OCI-LY7 (cell line): ENCODE data around the gene RBPMS2. TPM values are rescaled to one million over a fixed set of nuclear protein-coding genes. Genes with fewer than 3 reads are reported as not detected.
"Not testable (repeated sequence)": the region's sequence is repeated elsewhere in the genome, so short reads cannot be mapped to it uniquely, and the experiment has no call there.

Source experiments
- BruUV-seq: library from RNA; stranded (reverse); fragments of 400-500 nt; replicated peaks from 2 replicates; lab custom pipeline; 2021; lab: Mats Ljungman, UMichigan
- CTCF ChIA-PET: fragments of 300-600 bp; sonication (Branson Sonifier 250); formaldehyde crosslinking; loops from one replicate; lab custom pipeline; 2022; ENCODE audit warnings: antibody characterized with exemption; ENCODE audit not compliant: unreplicated experiment; lab: Charles Lee
- POLR2A ChIA-PET: fragments of 300-600 bp; sonication (Branson Sonifier 250); formaldehyde crosslinking; loops from one replicate; lab custom pipeline; 2022; ENCODE audit warnings: antibody characterized with exemption; lab: Charles Lee
- DNase-seq: peaks from one replicate; pipeline ENCODE4 v3.0.0-alpha.2; 2015; ENCODE audit warnings: low spot score
- H2AFZ ChIP-seq: fragments of 200-600 bp; sonication (generic), shearing (Covaris generic); 2 replicates; pipeline ENCODE4 v1.6.1; 2014; ENCODE audit warnings: mild to moderate bottlenecking, antibody characterized with exemption, low read length, moderate library complexity
- H3K27ac ChIP-seq: fragments of 200-600 bp; sonication (generic); 2 replicates; pipeline ENCODE4 v1.5.1; 2014; ENCODE audit warnings: mixed run types, low read depth, mild to moderate bottlenecking, moderate library complexity, low read length, inconsistent platforms; ENCODE audit not compliant: poor library complexity, severe bottlenecking
- H3K36me3 ChIP-seq: fragments of 200-600 bp; sonication (generic); 2 replicates; pipeline ENCODE4 v1.6.1; 2014; ENCODE audit warnings: mild to moderate bottlenecking, antibody characterized with exemption, low read length, moderate library complexity, mixed read lengths; ENCODE audit not compliant: insufficient read depth
- H3K4me1 ChIP-seq: fragments of 200-600 bp; sonication (generic); 2 replicates; pipeline ENCODE4 v1.5.1; 2014; ENCODE audit warnings: mild to moderate bottlenecking, low read length; ENCODE audit not compliant: insufficient read depth, poor library complexity, severe bottlenecking
- H3K4me2 ChIP-seq: fragments of 200-600 bp; sonication (generic); 2 replicates; pipeline ENCODE4 v1.6.1; 2014; ENCODE audit warnings: mild to moderate bottlenecking, low read length
- H3K4me3 ChIP-seq: fragments of 200-600 bp; sonication (generic); 2 replicates; pipeline ENCODE4 v1.5.1; 2014; ENCODE audit warnings: mild to moderate bottlenecking, low read depth, low read length; ENCODE audit not compliant: poor library complexity, severe bottlenecking
- H3K79me2 ChIP-seq: fragments of 200-600 bp; sonication (generic); 2 replicates; pipeline ENCODE4 v1.6.1; 2016; ENCODE audit warnings: low read depth, mild to moderate bottlenecking, low read length, moderate library complexity, mixed read lengths; ENCODE audit not compliant: insufficient read depth
- H3K9me2 ChIP-seq: fragments of 200-600 bp; sonication (generic); 2 replicates; pipeline ENCODE4 v1.6.1; 2016; ENCODE audit warnings: mild to moderate bottlenecking, low read length, mixed read lengths; ENCODE audit not compliant: insufficient read depth
- H3K9me3 ChIP-seq: fragments of 200-600 bp; sonication (generic); 2 replicates; pipeline ENCODE4 v1.6.1; 2014; ENCODE audit warnings: mild to moderate bottlenecking, mixed run types, low read length, mixed read lengths
- H4K20me1 ChIP-seq: fragments of 200-600 bp; sonication (generic); 2 replicates; pipeline ENCODE4 v1.6.1; 2014; ENCODE audit warnings: mild to moderate bottlenecking, antibody characterized with exemption, low read length, moderate library complexity, mixed read lengths; ENCODE audit not compliant: insufficient read depth
- EZH2phosphoT487 ChIP-seq: fragments of 200-600 bp; sonication (generic); IDR thresholded peaks from 2 replicates; pipeline ENCODE4 v1.6.1; 2018; ENCODE audit warnings: low read depth, borderline replicate concordance, mild to moderate bottlenecking, mixed run types, antibody characterized with exemption, low read length, moderate library complexity, mixed read lengths
- intact Hi-C: fragments of 100-400 bp; cut with micrococcal nuclease; formaldehyde crosslinking; loops from one replicate; pipeline ENCODE4 v1.10.0; 2022; ENCODE audit not compliant: unreplicated experiment
- total RNA-seq, 2 experiments: library from RNA; depleted of rRNA in 1 of 2; stranded (reverse); fragments of >200 nt in 1 of 2; shearing (Covaris generic) in 1 of 2; gene quantifications; 2 replicates each; pipeline ENCODE4 v1.2.3, GENCODE V29; 2014 to 2022
- TF ChIP-seq, protein P1 (sequence below): fragments of 200-600 bp; sonication (generic); conservative IDR thresholded peaks from 2 replicates; pipeline ENCODE4 v1.5.1; 2014; ENCODE audit warnings: mild to moderate bottlenecking, antibody characterized with exemption, low read length, moderate library complexity, mixed read lengths

The RBPMS2 gene
- total RNA-seq, 2 experiments from 2014 or later = not detected

DNA sequence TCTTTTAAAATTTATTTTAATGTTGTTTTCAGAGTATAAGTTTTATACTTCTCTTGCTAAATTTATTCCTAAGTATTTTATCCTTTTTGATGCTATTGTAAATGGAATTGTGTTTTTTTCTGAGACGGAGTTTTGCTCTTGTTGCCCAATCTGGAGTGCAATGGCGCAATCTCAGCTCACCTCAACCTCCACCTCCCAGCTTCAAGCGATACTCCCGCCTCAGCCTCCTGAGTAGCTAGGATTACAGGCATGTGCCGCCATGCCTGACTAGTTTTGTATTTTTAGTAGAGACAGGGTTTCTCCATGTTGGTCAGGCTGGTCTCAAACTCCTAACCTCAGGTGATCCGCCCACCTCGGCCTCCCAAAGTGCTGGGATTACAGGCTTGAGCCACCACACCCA lies 19.9 kb upstream of the RBPMS2 start:
- intact Hi-C loops, DNase-seq, H3K36me3 ChIP-seq, H3K9me3 ChIP-seq, H3K4me2 ChIP-seq, POLR2A ChIA-PET, H3K4me3 ChIP-seq, CTCF ChIA-PET, H3K4me1 ChIP-seq, BruUV-seq, H3K27ac ChIP-seq, H2AFZ ChIP-seq, H3K79me2 ChIP-seq, H3K9me2 ChIP-seq, H4K20me1 ChIP-seq: not testable (repeated sequence)

DNA sequence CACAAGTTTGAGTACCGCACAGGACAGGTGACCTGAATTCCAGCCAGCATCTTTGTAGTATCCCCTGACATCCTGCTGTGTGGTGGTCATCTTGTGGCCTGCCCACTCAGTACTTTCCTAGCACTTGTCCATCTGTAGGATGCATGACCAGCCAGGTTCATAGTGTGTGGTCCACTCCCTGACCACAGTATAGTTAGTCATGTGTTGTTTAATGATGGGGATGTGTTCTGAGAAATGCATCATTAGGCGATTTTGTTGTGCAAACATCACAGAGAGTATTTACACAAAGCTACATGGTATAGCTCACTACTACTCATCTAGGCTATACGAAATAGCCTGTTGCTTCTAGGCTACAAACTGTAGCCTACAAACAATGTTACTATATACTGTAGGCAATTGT lies 16.9 kb upstream of the RBPMS2 start:
- no TSS peak for BruUV-seq
- Histone ChIP-seq H3K79me2 (no peaks in the 10 kb centered on the region), H3K27ac (no peak overlapping the region), H3K4me2 (no peak overlapping the region), H2AFZ (no peak overlapping the region), H3K4me3 (no peak overlapping the region), H3K9me3 (no peaks in the 10 kb centered on the region), H3K36me3 (no peaks in the 10 kb centered on the region), H3K9me2 (no peaks in the 10 kb centered on the region), H3K4me1 (no peaks in the 10 kb centered on the region), H4K20me1 (no peaks in the 10 kb centered on the region)
- intact Hi-C loops = no loop called here
- TF ChIP-seq EZH2phosphoT487 = no peak
- TF ChIP-seq, protein P1, sequence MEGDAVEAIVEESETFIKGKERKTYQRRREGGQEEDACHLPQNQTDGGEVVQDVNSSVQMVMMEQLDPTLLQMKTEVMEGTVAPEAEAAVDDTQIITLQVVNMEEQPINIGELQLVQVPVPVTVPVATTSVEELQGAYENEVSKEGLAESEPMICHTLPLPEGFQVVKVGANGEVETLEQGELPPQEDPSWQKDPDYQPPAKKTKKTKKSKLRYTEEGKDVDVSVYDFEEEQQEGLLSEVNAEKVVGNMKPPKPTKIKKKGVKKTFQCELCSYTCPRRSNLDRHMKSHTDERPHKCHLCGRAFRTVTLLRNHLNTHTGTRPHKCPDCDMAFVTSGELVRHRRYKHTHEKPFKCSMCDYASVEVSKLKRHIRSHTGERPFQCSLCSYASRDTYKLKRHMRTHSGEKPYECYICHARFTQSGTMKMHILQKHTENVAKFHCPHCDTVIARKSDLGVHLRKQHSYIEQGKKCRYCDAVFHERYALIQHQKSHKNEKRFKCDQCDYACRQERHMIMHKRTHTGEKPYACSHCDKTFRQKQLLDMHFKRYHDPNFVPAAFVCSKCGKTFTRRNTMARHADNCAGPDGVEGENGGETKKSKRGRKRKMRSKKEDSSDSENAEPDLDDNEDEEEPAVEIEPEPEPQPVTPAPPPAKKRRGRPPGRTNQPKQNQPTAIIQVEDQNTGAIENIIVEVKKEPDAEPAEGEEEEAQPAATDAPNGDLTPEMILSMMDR = no peak
- CTCF ChIA-PET = no interaction called here
- POLR2A ChIA-PET = interaction anchor here (0.7 kb wide), 2 partner anchors 136 to 416 kb away, joined by 4 to 6 read pairs; no protein-coding TSS in a partner anchor
- DNase-seq = no peak

DNA sequence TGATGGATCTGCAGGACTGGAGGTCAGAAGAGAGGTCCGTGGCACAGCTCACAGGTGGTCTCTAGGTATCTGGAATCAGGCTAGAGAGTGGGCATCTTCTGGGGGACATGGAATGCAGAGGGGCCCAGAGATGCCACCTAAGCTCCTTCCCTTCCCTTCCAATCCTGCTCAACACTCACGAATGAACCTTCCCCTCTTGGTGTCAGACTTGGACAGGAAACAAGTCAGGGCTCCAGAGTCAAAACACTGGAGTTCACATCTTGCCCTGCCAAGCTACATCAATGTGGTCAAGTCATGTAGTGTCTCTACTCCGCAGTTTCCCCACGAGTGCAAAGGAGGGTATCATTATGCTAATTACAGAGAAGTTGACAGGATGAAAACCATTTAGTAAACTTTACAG lies 16.0 kb upstream of the RBPMS2 start:
- intact Hi-C loops = no loop called here
- no peak for TF ChIP-seq EZH2phosphoT487
- TF ChIP-seq, protein P1 = no peak
- H4K20me1 ChIP-seq = no peaks in the 10 kb centered on the region
- ChIA-PET POLR2A (interaction anchor here (0.7 kb wide), 2 partner anchors 137 to 416 kb away, joined by 4 to 6 read pairs; no protein-coding TSS in a partner anchor), CTCF (no interaction called here)
- no peaks in the 10 kb centered on the region for H3K36me3 ChIP-seq
- H3K27ac ChIP-seq = no peak overlapping the region
- no peak for DNase-seq
- no peak overlapping the region for H3K4me2 ChIP-seq
- no peaks in the 10 kb centered on the region for H3K4me1 ChIP-seq
- H3K9me3 ChIP-seq = no peaks in the 10 kb centered on the region
- no peak overlapping the region for H3K4me3 ChIP-seq
- H3K79me2 ChIP-seq = no peaks in the 10 kb centered on the region
- H2AFZ ChIP-seq = no peak overlapping the region
- H3K9me2 ChIP-seq = no peaks in the 10 kb centered on the region
- BruUV-seq = no TSS peak
